ENCODE measurements around the gene LPP.
A peak's percentile ranks its signal among the peaks of the same experiment; 100 is the strongest.

Gene LPP

DNA sequence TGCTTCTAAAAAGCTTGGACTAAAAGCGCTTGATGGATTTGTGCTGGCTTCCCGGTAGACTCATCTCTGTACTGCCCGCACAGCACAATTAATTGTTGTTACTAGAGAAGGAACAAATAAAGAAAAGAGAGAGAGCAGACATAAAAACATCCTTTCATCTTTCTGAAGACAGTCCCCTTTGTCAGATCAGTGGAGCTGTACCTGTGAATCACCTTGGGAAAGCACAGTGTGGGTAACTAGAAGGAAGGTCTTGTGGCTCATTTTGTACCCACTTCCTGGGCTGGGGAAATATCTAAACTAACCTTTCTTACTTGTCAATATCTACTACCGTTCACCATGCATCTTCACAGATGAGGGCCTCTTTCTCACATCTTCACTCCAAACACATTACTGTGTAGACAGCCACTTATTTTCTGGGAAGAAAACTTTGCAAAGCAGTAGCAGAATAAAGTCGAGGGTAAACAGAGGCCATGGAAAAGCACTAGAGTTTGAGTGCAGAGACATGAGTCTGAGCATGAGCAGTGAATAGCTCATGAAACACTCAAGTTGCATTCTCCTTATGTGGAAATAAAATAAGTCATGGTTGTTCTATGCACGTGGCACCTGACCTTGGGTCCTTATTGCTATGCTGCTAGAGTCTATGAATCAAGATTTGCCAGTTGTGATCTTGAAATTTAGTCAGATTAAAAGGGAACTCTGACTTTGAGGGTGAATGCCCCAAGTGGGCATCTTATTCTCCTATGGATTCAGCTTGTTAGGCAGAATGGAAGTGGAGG is 169.3 kb downstream of the LPP start:
- DNase-seq (ENCODE audit: low spot score) (no peak), FAIRE-seq (no peak)

DNA sequence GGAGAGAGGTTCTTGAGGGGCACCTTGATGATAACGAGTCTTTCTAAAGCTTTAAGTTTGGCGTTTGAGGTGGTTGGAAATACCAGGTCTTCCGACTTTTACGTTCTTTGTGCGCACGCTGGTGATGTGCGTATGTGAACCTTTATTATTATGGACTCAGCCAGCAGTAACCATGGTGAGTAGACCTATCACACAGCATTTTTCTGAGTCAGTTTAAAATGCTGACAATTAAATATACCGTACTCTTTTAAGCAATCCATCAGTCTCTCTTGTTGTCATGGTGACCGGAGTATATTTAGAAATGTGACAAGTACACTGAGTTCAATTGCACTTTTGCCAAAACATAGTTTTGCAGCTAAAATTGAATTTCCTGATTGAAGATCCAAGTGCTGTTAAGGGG is 172.2 kb downstream of the LPP start:
- DNase-seq (ENCODE audit: low spot score) (no peak), FAIRE-seq (no peak)

DNA sequence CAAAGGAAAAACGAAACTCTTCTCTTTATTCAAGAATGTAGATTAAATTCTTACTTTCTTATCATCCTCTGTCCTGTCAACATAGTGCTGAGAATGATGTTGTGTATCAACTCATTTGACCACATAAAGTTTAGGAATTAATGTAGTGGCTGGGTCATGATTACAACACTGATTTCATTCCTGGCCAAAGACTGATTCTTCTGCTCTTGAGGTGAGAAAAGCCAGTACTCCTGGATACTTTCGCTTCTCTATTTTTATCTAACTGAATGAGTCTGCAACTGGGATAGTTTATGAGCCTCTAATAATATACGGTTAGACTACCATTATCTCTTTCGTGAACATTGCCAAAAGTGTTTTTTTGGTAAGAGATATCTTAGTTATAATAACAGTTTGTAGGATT is 173.0 kb downstream of the LPP start:
- FAIRE-seq = no peak
- DNase-seq (ENCODE audit: low spot score) = no peak

DNA sequence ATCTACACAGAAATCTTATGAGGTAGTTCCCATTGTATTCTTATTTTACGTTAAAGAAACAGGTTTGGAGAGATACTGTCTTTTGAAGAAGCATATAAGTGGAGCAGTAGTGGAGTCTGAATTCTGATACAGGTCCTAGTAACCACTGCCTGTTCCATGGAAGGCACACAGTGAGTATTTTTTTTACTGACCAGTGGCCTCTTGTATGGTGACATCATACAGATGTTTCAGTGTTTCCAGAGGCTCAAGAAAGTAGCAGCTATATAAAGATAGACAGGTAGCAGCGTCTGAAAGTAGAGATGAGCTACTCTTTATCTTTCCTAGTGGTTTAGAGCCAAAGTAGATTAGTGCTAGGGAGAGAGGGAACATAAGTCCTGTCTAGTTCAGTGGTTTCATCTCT is 173.5 kb downstream of the LPP start:
- FAIRE-seq (no peak), DNase-seq (ENCODE audit: low spot score) (no peak)

DNA sequence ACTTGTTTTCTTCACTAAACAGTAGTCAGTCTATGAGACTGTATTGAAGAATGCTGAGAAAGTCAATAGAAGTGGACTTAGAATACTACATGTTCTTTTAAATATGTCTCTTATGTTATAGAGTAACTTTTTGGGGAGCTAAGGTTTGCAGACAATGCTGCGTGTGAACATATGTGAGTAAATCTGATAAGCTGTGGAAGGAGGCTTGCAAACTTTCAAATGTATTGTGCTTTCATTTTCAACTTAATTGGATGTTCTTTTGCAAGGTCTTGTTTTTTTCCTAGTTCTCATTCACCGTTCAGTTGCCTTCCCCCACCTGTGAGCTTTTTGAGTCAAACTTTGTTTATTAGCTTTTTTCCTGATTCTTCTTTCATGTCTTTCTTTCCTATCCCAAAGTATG is 176.2 kb downstream of the LPP start:
- DNase-seq (ENCODE audit: low spot score) (no peak), FAIRE-seq (no peak)

DNA sequence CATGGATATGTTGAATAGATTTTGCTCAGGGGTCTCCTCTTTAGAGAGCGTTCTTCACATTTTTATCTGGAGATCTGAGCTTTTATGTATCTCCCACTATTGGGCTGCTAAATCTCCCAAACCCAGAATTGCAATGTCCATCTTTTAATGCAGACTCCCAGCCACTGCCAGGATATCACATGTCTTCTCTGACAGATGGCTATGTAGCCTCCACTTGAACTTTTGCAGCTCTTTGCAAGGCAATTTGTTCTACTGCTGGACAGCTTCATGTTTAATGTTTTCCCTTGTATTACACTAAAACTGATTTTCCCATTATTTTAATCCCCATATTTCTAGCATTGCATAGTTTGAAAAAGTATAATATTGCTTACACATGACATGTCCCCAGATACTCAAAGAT is 177.2 kb downstream of the LPP start:
- DNase-seq (ENCODE audit: low spot score) (no peak), FAIRE-seq (no peak)

DNA sequence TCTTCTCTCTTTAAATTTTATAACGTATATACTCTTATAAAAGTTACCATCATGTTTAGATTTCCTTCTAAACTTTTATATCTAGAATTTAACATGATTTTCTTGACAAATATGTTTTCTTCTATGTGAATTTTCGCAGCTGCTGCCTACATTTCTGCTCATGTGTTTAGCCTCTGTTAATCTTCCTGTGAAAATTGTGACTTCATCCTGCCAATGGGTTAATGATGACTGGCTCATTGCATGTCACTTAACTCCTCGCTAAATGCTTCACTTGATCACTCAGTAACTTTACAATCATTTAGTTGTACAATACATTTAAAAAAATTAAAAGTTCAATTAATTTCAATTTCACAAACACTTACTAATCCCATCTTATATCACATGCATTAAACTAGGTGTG is 178.1 kb downstream of the LPP start:
- DNase-seq (ENCODE audit: low spot score) = no peak
- peak; percentile 39 for FAIRE-seq

DNA sequence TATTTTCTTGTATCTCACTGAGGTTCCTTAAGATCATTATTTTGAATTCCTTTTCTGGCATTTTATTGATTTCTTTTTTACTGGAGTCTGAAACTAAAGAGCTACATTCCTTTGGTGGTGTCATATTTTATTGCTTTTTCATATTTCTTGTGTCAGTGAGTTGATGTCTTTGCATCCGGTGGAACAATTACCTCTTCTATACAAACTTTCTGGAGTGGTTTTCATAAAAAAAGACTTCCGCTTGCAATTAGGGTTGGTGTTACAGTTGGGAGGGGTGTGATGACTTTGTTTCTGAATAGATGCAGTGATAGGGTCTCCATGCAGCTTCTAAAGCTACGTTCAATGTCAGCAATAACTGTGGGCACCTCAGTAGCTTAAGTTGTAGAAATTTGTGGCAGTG is 181.7 kb downstream of the LPP start:
- FAIRE-seq (no peak), DNase-seq (ENCODE audit: low spot score) (no peak)

DNA sequence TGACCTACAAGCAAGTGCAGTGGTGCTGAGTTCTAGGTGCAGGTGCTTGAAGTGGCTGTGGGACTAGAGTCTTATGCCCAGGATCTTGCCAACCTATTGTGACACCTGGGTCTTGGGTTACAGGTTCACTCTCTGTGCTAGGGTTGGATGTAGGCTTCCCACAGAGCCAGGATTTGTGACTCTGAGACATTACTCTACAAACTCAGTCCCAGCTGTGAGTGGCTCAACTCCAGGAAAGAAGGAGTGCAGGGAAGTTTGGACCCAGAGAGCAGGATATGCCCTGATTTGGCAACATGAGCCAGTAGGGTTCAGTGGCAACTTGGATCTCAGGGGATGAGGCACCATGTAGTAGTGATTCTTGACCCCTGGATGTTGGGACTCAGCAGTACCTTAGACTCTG is 182.2 kb downstream of the LPP start:
- FAIRE-seq = no peak

DNA sequence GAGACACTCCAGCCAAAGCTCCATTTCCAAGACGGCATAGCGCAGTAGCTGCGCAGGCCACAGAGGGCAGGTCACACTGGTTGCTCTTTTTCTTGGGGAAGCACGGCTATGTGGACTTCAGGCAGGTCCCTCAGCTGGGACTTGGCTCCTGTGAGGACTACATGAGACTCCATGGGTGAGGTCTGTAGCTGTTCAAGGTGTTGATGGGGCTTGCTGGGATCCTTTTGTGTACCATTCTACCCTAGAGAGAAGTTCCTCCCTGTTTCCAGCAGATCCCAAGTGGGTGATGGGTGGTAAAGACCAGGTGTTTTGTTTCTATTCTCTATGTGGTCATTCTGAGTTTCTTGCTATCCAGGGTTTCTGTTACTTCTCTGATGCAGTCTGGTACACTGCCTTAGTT is 183.3 kb downstream of the LPP start:
- no peak for DNase-seq (ENCODE audit: low spot score)
- FAIRE-seq = no peak

More for the DNA sequence above, 182.2 kb downstream of the LPP start:
- DNase-seq (ENCODE audit: low spot score) = no peak

DNA sequence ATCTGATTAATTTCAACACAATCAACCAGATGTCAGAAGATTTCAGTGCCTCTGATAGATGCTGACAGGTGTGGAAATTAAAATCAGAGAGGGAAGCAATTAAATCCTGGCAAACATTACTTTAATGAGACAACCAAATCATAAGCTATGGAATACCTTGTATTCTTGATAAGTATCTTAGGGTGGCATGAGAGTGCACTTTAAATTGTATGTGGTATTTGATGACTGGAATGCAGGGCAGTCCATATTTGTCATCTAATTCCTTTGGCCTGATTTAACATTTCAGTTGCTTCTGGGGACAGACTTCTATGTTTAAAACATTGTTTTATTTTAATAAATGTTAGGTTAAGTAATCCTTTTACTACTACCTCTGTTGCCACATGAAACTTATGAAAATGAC is 184.1 kb downstream of the LPP start:
- DNase-seq (ENCODE audit: low spot score) (peak; percentile 16), FAIRE-seq (peak; percentile 48)

DNA sequence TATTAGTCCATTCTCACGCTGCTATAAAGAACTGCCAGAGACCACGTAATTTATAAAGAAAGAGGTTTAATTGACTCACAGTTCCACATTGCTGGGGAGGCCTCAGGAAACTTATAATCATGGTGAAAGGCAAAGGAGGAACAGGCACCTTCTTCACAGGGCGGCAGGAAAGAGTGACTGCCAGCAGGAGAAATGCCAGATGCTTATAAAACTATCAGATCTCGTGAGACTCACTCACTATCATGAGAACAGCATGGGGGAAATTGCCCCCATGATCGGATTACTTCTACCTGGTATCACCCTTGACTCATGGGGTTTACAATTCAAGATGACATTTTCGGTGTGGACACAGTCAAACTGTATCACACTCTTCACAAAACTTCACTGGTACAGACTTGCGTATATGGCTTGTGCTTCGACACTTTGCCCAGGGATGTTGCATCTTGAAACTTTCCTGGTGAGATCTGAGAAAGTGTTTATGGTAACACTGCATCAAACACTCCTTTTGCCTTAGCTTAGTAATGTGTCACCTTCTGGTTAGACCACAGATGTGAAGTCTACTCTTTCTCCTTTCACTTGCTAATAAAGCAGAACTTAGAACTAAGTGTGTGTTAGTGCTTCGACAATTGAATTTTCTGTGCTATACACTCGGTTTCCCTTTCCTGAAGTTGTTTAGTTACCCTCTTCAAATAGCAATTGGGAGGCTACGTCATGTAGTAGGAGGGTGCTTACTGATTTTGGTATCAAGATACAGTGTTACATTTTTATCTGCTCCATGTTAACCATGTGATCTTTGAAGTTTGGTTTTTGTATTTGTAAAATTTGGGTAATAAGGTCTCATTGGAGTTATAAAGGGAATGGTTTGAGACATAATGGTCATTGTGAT is 185.7 kb downstream of the LPP start:
- FAIRE-seq = no peak

DNA sequence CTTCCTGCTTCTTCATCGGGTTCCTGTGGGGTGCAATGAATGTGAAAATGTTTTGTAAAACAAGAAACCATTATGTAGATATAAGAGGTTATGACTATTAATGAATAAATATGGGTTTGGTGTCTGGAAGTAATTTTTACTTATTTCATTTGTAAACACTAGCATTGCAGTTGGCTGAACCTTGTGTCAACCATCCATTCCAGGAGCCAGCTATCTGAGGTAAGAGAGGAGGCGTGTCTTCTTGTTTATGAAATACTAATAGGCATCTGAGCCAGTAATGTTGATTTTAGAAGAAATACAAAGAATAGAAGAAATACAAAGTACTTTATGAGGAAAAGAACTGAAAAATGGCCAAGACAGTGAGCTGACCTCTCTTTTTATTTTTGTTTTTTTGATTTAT is 187.5 kb downstream of the LPP start:
- FAIRE-seq (no peak), DNase-seq (ENCODE audit: low spot score) (no peak)

More for the DNA sequence above, 185.7 kb downstream of the LPP start:
- DNase-seq (ENCODE audit: low spot score) = no peak

DNA sequence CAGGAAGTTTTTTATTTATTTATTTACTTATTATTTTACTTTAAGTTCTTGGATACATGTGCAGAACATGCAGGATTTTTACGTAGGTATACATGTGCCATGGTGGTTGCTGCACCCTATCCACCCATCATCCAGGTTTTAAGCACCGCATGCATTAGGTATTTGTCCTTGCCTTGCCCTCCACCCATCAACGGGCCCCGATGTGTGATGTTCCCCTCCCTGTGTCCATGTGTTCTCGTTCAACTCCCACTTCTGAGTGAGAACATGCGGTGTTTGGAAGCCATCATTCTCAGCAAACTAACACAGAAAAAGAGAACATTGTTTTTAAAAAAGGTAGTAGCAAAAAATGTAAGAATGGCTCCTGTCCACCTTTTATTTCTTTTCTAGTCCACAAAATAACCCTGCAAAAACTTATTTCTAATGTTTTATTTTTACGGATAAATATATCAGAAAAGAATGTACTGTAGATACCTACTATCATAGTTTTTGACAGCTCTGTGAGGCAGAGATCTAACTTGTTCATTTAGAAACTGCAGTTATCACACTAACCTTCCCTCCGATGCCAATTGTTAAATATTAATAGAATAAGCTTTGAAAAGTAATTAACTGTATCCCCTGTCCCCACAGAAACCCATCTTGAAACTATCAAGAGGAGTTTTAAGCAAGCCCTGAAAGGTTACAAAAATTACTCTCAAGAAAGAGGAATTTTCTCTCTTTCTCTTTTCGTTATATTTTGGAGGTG is 189.2 kb downstream of the LPP start:
- FAIRE-seq (no peak), DNase-seq (ENCODE audit: low spot score) (no peak)

DNA sequence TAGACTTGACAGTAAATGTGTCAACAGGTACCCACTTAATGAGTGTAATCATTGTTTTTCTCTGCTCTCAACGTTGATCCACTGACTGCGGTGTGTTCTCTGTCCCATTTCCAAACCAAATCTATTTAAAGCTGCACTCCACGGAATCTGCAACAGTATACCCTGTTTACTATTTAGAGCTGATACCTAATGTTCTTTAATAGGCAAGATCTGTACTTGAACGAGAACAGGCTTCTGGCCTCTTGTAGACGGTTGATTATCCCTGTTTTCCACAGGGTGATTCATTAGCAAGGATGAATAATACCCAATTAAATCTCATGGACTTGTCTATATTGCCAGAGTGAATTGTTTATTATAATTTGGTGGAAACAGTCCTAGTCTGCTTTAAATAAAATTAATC is 189.9 kb downstream of the LPP start:
- FAIRE-seq (no peak), DNase-seq (ENCODE audit: low spot score) (no peak)

DNA sequence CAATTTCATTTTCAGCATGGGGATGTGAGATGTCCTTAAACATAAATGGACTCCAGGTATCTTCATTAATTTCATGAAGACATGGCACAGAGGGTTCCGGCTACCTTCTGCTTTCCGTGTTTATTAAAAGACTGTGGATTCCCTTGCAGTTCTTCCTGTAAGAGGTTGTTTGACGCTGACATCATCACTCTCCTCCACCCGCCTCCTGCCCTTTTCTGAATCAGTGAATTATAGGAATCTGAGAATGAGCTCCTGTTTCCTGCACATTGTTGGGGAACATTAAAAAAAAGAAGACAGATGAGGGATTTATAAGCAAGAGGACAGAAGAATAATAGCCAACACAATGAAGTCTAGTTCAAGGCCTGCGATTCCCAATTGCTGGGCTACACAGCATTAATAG is 191.3 kb downstream of the LPP start:
- FAIRE-seq (peak; percentile 81), DNase-seq (ENCODE audit: low spot score) (peak; percentile 53)

DNA sequence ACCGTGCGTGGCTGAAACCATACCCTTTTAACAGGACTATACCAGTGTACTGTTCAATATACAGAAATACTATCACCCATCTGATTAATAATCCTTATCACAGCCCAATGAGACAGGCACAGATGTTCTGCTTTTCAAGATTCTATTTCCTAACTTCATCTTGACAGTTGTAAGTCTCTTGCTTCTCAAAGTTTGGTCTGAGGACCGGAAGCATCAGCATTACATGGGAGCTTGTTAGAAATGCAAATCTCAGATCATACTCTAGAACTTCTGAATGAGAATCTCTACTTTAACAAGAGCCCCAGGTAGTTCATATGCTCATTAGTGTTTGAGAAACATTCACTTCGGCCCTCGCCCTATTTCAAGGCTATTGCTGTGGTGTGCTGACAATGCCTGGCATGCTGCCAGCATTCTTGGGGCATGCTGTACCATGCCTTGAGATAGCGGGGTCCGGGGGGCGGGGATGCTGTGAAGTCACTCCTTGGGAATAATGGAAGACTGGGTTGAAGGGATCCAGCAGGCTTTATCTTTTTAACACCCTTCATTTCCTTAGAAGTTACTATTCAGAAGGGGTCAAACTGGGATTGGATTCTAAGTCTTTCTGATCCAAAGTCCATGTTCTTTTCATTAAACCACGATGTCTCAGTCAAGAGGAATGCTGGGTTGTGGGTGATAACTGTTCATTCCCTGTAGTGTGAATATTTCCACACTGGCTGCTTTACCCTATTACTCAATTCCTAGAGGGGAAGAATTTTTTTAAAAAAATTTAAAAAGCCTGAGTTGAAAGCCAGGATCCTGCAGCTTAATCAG is 194.7 kb downstream of the LPP start:
- FAIRE-seq (peak; percentile 95), DNase-seq (ENCODE audit: low spot score) (peak; percentile 92)

DNA sequence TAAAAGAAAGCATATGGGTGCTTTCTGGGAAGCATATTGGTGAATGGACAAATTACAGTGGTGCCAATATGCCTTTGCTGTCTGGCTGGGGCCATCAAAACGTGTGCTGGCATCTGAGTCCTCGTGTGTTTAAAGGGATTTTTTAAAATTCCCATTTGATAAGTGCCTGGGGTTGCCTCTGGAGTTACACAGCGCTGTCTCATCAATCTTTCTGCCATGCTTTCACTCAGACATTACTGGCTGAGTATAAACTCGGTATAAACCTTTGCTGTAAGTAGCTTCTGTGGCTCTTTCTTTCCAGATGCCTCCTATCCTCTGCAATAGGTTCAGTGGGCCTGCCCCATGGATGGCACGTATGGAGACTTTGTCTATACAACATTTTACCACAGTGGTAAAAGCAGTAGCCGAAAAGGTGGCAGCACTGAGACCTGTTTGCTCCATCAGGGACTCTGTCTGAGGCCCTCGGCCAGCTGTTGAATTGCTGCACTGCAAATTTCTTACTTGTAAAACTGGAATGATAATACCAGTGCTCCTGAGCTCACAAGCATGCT is 195.5 kb downstream of the LPP start:
- DNase-seq (ENCODE audit: low spot score) (peak; percentile 25), FAIRE-seq (no peak)

DNA sequence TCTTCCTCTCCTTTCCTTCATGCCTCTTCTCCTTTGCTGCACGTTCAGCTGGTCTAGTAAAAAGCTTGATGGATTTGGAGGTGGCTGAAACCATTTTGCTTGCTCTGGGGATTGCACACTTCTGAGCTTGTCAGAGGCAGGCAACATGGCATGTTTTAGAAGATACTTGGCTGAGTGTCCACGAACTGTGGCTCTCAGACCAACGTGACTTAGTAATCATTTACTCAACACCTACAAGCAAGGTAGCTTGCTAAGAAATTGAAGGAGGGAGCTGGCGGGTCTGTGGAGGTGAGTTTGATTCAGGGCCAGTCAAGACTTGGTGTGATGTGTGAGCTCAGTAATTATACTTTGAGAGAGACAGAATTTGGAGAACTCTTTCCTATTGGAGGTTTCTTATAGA is 196.0 kb downstream of the LPP start:
- FAIRE-seq = no peak
- DNase-seq (ENCODE audit: low spot score) = peak; percentile 29

DNA sequence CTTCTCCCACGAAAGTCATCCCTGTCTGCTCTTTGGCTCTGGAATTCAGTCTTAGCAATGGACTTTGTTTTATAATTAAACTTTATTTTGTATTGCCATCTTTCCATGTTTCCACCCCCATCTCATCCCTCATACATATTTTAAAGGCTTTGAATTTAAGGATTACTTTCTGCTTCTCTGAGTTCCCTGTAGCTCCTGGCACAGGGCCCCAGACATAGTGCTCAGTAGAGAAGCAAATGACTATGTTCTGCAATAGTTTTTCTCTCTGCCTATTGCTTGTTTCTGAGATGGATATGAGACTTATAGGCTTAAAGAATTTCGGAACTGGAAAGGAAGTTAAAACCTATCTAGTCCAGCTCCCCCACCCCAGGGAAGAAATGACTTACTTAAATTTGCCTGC is 197.0 kb downstream of the LPP start:
- DNase-seq (ENCODE audit: low spot score) (no peak), FAIRE-seq (no peak)

DNA sequence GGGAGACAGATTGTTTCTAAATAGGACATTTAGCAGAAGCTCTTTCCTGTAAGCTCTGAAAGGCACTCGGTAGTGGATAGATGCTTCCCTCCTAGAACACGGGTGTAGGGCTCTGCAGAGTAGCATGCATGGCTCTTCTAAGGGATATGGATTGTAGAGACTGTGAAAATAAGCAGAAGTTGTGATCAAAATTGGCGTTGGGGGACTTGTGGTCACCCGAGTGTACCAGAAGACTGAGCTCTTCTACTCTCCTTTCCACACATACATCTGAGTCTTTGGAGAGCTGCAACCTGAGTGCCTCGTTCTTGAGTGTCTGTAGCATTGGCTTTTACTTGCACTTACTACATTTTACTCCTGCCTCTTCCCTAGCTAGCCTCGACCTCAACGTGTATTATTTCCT is 197.7 kb downstream of the LPP start:
- no peak for FAIRE-seq
- DNase-seq (ENCODE audit: low spot score) = no peak

Measured in RCC 7860 (cell line).